Lung (tissue), 12 donors: Measurements from ENCODE around the gene TMEM129. TPM values are rescaled to one million over a fixed set of nuclear protein-coding genes. Genes with fewer than 3 reads are reported as not detected.

Source experiments
- ATAC-seq: fragments of 200-7000 bp; cut with Tn5 transposase; one replicate; pipeline ENCODE4 v1.9.1; 2020; ENCODE audit warnings: moderate number of reproducible peaks; ENCODE audit not compliant: insufficient read depth, low FRiP score
- DNase-seq, 3 donors: peaks; one replicate each; pipeline ENCODE4 v3.0.0-alpha.2; 2013 to 2017
- H3K27ac ChIP-seq, 2 donors: one replicate each; pipeline ENCODE4 v1.5.1; 2013; ENCODE audit warnings: mild to moderate bottlenecking in 2 of 2, moderate library complexity in 2 of 2, control low read depth in 1 of 2, inconsistent platforms in 1 of 2, low read depth in 1 of 2, low read length in 1 of 2
- H3K27me3 ChIP-seq, 3 donors: one replicate each; pipeline ENCODE4 v1.5.1; 2013; ENCODE audit warnings: low read length in 2 of 3; ENCODE audit not compliant: control insufficient read depth in 3 of 3, insufficient read depth in 3 of 3
- H3K36me3 ChIP-seq, 4 donors: one replicate each; pipeline ENCODE4 v1.5.1; 2013; ENCODE audit warnings: low read length in 4 of 4, mild to moderate bottlenecking in 1 of 4, moderate library complexity in 1 of 4; ENCODE audit not compliant: control insufficient read depth in 4 of 4, insufficient read depth in 4 of 4
- H3K4me1 ChIP-seq, 5 donors: one replicate each; pipeline ENCODE4 v1.5.1; 2013; ENCODE audit warnings: low read length in 5 of 5, mild to moderate bottlenecking in 2 of 5, moderate library complexity in 1 of 5; ENCODE audit not compliant: control insufficient read depth in 5 of 5, insufficient read depth in 5 of 5
- H3K4me3 ChIP-seq: one replicate; pipeline ENCODE4 v1.5.1; 2013; ENCODE audit warnings: mild to moderate bottlenecking, control low read depth, moderate library complexity
- H3K9ac ChIP-seq, 2 donors: one replicate each; pipeline ENCODE4 v1.5.1; 2013; ENCODE audit warnings: low read length in 2 of 2, control low read depth in 1 of 2; ENCODE audit not compliant: insufficient read depth in 1 of 2
- H3K9me3 ChIP-seq, 4 donors: one replicate each; pipeline ENCODE4 v1.5.1; 2013; ENCODE audit warnings: low read length in 3 of 4, mild to moderate bottlenecking in 1 of 4, moderate library complexity in 1 of 4; ENCODE audit not compliant: control insufficient read depth in 4 of 4, insufficient read depth in 3 of 4
- WGBS, 2 donors: extraction: QIAGEN DNeasy Blood & Tissue Kit; methylation state at CpG; one replicate each; pipeline ENCODE4 v1.1.7; 2013; 5-methylcytosine and 5-hydroxymethylcytosine counted together
- polyA plus RNA-seq, 2 donors: library from polyadenylated mRNA; stranded (reverse); fragments of 200-250 nt; gene quantifications; one replicate each; pipeline ENCODE4 v1.2.1, GENCODE V29; 2013
- total RNA-seq, 2 donors: library from RNA; depleted of rRNA in 1 of 2; stranded (reverse); fragments of >200 nt in 1 of 2; gene quantifications; one replicate each; pipeline ENCODE4 v1.2.1, GENCODE V29; 2014 to 2021
- TF ChIP-seq, protein P1 (sequence below): IDR thresholded peaks from 2 replicates; pipeline ENCODE4 v1.5.1; 2012; ENCODE audit warnings: mild to moderate bottlenecking; ENCODE audit errors: control extremely low read depth, extremely low read depth
- donor health status: control.
- donor health status: control.
- donor health status: Bipolar disorder and iron deficiency.
- donor health status: healthy.
- donor health status: DM: yes; HTN: yes; CAD: no.

TMEM129 gene
- total and polyA plus RNA-seq, 4 donors, result 16.6 to 45.2 (median 37.8) TPM

DNA sequence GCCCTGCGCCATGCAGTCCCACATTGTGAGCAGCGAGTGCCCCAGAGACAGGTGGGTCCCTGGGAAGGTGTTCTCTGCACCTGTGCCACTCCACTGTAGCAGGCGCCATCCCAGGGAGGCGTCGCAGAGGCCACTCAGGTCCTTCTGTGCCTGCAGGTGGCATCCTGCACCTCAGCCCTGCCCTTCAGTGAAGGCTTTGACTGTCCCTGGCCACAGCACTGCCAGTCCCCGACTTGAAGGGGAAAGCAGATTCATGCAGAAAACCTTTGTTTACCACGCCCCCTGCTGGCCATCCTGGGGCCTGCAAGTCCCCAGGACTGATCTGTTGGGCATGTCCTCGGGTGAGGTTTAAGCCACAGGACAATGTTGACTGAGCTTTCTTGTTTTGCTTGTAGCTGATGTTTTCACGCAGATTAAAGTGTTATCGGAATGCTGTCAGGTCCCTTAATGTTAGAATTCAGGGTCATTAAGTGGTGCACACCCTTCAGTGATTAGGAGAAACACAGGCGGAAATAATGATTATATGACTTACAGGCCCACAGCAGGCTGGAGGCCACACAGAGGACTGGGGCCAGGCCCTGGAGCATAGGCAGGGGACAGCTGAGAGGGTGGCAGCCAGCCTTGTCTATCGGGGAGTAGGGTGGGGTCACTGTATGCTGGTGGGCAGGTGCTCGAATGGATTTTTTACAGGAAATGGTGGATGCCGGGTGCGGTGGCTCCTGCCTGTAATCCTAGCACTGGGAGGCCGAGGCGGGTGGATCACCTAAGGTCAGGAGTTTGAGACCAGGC, 5.2 kb upstream of the TMEM129 start:
- 49 to 53% methylated on average over 17 of the region's 17 CpGs for WGBS, 2 donors
- Histone ChIP-seq H3K4me3 (no peak overlapping the region), H3K27me3 (no peaks in the 10 kb centered on the region), H3K9me3 (no peaks in the 10 kb centered on the region), H3K36me3 (peaks cover 0 to 21% (median 4%) of the 10 kb centered on the region in 4 donors), H3K4me1 (peaks cover 0 to 25% (median 4%) of the 10 kb centered on the region in 5 donors), H3K27ac (peak overlapping the region; percentile 18 to 79), H3K9ac (no peak overlapping the region)
- ATAC-seq (no peak), DNase-seq (peak; percentile 84 to 88 (median 88))
- TF ChIP-seq, protein P1, sequence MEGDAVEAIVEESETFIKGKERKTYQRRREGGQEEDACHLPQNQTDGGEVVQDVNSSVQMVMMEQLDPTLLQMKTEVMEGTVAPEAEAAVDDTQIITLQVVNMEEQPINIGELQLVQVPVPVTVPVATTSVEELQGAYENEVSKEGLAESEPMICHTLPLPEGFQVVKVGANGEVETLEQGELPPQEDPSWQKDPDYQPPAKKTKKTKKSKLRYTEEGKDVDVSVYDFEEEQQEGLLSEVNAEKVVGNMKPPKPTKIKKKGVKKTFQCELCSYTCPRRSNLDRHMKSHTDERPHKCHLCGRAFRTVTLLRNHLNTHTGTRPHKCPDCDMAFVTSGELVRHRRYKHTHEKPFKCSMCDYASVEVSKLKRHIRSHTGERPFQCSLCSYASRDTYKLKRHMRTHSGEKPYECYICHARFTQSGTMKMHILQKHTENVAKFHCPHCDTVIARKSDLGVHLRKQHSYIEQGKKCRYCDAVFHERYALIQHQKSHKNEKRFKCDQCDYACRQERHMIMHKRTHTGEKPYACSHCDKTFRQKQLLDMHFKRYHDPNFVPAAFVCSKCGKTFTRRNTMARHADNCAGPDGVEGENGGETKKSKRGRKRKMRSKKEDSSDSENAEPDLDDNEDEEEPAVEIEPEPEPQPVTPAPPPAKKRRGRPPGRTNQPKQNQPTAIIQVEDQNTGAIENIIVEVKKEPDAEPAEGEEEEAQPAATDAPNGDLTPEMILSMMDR, result peak; percentile 93

DNA sequence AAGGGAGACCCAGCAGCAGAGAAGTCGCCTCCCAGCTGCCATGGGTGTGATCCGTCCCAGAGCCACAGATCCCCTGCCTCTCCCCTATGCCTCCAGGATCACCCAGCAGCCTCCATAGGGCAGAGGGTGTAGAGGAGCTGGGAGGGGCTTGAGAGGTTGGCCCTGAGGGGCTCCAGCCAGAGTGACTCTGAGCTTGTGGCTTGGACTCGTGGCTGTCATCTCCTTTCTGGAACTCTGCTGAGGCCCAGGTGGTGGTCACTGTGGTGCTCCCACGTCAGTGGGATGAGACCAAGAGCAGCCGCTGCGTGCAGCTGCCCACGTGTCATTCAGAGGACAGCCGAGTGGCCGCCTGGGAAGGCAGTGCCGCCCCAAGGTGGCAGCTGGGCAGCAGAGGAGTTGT, 4.4 kb upstream of the TMEM129 start:
- no peaks in the 10 kb centered on the region for H3K27me3 ChIP-seq
- DNase-seq (no peak), ATAC-seq (no peak)
- peaks cover 0 to 25% (median 4%) of the 10 kb centered on the region in 5 donors for H3K4me1 ChIP-seq
- no peak overlapping the region for H3K27ac ChIP-seq
- no peaks in the 10 kb centered on the region for H3K9me3 ChIP-seq
- TF ChIP-seq, protein P1, result no peak
- WGBS, 2 donors, result 94 to 96% methylated on average over 10 of the region's 10 CpGs
- H3K9ac ChIP-seq, result no peak overlapping the region
- H3K4me3 ChIP-seq, result no peak overlapping the region
- H3K36me3 ChIP-seq, result peaks cover 0 to 17% (median 1%) of the 10 kb centered on the region in 4 donors

DNA sequence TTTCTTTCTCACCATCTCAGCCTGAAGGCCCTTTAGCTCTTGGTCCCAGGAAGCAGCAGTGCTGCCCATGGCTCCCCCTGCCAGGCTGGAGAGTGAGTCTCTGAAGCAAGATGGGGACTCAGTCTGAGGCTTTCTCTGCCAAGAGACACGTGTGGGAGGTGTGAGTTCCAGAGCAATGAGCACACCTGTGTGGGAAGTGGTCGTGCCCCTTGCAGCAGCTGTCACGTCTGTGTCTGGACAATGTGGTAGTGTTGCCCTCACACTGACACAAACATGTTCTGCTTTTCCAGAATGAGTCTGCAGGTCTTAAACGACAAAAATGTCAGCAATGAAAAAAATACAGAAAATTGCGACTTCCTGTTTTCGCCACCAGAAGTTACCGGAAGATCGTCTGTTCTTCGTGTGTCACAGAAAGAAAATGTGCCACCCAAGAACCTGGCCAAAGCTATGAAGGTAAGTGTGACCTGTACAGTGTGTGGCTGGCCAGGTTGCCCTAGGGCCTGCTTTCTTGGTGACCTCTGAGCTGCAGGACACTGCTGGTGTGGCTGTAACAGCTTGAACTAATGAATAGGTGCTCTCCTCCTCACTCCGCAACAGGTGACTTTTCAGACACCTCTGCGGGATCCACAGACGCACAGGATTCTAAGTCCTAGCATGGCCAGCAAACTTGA, 2.1 kb upstream of the TMEM129 start:
- DNase-seq (no peak), ATAC-seq (no peak)
- no peak overlapping the region for H3K9ac ChIP-seq
- no peak overlapping the region for H3K4me3 ChIP-seq
- TF ChIP-seq, protein P1, result no peak
- H3K4me1 ChIP-seq, result peaks cover 0 to 30% (median 10%) of the 10 kb centered on the region in 5 donors
- H3K27ac ChIP-seq, result peak overlapping the region in 1 of 2 donors; percentile 91
- peaks cover 0 to 3% (median under 1%) of the 10 kb centered on the region in 4 donors for H3K36me3 ChIP-seq
- 40 to 64% methylated on average over 12 of the region's 12 CpGs for WGBS, 2 donors
- no peaks in the 10 kb centered on the region for H3K27me3 ChIP-seq
- H3K9me3 ChIP-seq, result no peaks in the 10 kb centered on the region
